ENCODE data around the gene ZSWIM8.

- TF ChIP-seq CTCF (IDR thresholded peaks at IDR 0.05): no peak
- no peak for TF ChIP-seq POLR2A (IDR thresholded peaks at IDR 0.05)
Measured at GRCh38 chr10:73780966-73781365, 4.4 kb upstream of the ZSWIM8 start.
